Subcutaneous adipose tissue (tissue), 4 donors: ENCODE results near the gene ADORA2A. TPM values are rescaled to one million over a fixed set of nuclear protein-coding genes. Genes with fewer than 3 reads are reported as not detected.

Experiments used
- total RNA-seq, 4 donors: library from RNA; depleted of rRNA; stranded (reverse); fragments of >200 nt; gene quantifications; one replicate each; pipeline ENCODE4 v1.1.0, GENCODE V29; 2016
- TF ChIP-seq, protein P1 (sequence below): fragments of 450-650 bp; IDR thresholded peaks from one replicate; pipeline ENCODE4 v1.5.1; 2016; ENCODE audit warnings: low read depth, mild to moderate bottlenecking, control low read depth, antibody characterized with exemption, moderate library complexity

The ADORA2A gene
- total RNA-seq, 4 donors from 2014 or later, result 0.88 to 4.7 (median 2.2) TPM

DNA sequence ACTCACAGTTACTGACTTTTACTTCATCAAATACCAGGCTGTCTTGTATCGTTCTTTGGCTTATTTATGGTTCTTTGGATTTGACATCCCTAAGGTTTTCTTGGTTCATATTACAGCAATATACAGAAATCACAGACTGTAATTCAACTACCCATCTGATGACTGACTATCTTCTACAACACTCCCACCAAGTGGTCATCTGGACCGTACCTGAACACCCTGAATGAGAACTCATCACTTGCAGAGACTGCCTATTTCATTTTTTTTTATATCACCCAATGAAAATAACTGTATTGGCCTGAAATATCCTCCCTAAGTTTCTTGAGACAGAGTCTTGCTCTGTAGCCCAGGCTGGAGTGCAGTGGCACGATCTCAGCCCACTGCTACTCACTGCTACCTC is 58.2 kb downstream of the ADORA2A start:
- TF ChIP-seq, protein P1, sequence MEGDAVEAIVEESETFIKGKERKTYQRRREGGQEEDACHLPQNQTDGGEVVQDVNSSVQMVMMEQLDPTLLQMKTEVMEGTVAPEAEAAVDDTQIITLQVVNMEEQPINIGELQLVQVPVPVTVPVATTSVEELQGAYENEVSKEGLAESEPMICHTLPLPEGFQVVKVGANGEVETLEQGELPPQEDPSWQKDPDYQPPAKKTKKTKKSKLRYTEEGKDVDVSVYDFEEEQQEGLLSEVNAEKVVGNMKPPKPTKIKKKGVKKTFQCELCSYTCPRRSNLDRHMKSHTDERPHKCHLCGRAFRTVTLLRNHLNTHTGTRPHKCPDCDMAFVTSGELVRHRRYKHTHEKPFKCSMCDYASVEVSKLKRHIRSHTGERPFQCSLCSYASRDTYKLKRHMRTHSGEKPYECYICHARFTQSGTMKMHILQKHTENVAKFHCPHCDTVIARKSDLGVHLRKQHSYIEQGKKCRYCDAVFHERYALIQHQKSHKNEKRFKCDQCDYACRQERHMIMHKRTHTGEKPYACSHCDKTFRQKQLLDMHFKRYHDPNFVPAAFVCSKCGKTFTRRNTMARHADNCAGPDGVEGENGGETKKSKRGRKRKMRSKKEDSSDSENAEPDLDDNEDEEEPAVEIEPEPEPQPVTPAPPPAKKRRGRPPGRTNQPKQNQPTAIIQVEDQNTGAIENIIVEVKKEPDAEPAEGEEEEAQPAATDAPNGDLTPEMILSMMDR, result no peak

DNA sequence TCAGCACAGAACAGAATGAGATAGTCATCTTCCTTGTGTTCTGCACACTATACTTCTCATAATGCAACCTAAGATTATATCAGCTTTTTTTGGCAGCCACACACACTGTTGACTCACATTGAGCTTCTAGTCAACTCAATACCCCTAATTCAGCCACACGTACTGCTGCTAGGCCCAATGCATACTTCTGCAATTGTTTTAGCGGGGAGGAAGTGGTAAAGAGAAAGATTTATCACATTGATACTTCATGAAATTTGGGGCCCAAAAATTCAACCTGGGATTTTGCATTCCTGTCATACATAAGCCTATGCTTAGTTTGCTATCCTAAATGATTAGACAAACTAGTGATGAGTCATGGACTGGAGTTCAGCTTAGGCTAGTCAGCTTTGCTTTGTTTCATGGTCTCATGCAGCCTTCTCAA is 59.1 kb downstream of the ADORA2A start:
- TF ChIP-seq, protein P1, result no peak

DNA sequence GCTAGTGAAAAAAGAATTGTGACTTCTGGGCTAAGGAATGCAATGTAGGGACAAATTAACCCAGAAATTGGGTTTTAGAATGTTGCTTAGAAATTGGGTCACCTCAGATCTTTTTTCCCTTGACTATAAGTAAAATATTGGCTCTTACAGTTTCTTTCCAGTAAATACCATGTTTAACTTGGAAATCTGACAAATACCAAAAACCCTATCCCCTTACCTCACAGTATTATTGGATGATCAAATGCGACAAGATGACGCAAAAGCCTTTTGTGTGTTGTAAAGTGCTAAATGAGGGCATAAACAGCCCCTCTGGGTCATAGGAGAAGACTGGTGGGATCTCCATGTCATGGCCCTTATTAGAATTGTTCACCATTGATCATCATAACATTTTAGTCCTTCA is 61.6 kb downstream of the ADORA2A start:
- TF ChIP-seq, protein P1, result no peak

Other genes with a start within 250 kb of the ADORA2A start
- 1 to 10 TPM in 3 of 4 donors, under 1 TPM in 1; 0.82 to 2.4 (median 2.0) TPM for gene SUSD2, start 246.1 kb upstream of the ADORA2A start, total RNA-seq
- gene GGT5, start 182.5 kb upstream of the ADORA2A start, total RNA-seq, result 100 to 1,000 TPM in 1 of 4 donors, 10 to 100 TPM in 3; 55.9 to 111 (median 64.6) TPM
- 10 to 100 TPM; 30.8 to 44.3 (median 38.4) TPM for gene SPECC1L, start 156.8 kb upstream of the ADORA2A start, total RNA-seq
- gene UPB1, start 67.7 kb downstream of the ADORA2A start, total RNA-seq, result under 1 TPM in 2 of 4 donors, not detected in 2; 0.44 to 0.57 TPM
- gene GUCD1, start 127.5 kb downstream of the ADORA2A start, total RNA-seq, result 100 to 1,000 TPM in 3 of 4 donors, 10 to 100 TPM in 1; 92.8 to 262 (median 144) TPM
- 100 to 1,000 TPM in 3 of 4 donors, 10 to 100 TPM in 1; 82.4 to 154 (median 104) TPM for gene SNRPD3, start 128.4 kb downstream of the ADORA2A start, total RNA-seq
- 1 to 10 TPM; 2.4 to 9.0 (median 6.9) TPM for gene LRRC75B, start 165.5 kb downstream of the ADORA2A start, total RNA-seq
- 1 to 10 TPM in 3 of 4 donors, under 1 TPM in 1; 0.98 to 9.6 (median 3.7) TPM for gene GGT1, start 175.6 kb downstream of the ADORA2A start, total RNA-seq